Diencephalon (tissue), 1 donor: ENCODE data around the gene FOLR1. TPM values are rescaled to one million over a fixed set of nuclear protein-coding genes. Genes with fewer than 3 reads are reported as not detected.

Experiments
- total RNA-seq: library from RNA; depleted of rRNA; stranded (reverse); fragments of >200 nt; gene quantifications from one replicate; pipeline ENCODE4 v1.2.3, GENCODE V29; 2014

Gene FOLR1
- total RNA-seq, result 9.2 TPM

DNA sequence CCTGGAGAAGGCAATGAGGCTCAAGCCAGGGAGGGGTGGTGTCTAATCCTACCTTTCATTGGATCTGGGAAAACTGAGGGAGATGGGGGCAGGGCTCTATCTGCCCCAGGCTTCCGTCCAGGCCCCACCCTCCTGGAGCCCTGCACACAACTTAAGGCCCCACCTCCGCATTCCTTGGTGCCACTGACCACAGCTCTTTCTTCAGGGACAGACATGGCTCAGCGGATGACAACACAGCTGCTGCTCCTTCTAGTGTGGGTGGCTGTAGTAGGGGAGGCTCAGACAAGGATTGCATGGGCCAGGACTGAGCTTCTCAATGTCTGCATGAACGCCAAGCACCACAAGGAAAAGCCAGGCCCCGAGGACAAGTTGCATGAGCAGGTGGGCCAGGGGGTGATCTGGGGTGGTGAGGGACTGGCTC lies at the start of gene FOLR1:
FOLR1 (plus strand) TSS at position 180 of the 421 bp plus-strand sequence; CDS start at position 214, 34 bp downstream.

DNA sequence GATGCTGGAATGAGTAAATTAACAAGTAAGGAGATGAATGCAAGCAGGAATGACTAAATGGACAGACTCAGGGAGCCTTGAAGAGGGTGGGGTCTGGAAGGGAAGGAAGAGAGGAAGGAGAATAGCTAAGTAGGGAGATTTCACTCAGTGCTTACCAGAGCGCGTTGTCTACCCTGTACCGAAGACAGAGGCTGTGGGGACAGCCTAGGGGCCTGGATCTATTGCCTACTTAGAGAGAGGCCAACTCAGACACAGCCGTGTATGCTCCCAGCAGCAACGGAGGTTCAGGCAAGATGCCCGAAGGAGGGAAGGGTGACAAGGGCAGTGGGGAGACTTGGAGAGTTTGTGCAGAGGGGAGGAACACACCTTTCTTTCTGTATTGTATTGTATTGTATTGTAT lies 24.7 kb downstream of the FOLR1 start, which contains the start of gene FOLR2:
FOLR2 (plus strand) TSS at position 157 of the 400 bp plus-strand sequence. CDS start 1,791 bp downstream, outside the sequence.

DNA sequence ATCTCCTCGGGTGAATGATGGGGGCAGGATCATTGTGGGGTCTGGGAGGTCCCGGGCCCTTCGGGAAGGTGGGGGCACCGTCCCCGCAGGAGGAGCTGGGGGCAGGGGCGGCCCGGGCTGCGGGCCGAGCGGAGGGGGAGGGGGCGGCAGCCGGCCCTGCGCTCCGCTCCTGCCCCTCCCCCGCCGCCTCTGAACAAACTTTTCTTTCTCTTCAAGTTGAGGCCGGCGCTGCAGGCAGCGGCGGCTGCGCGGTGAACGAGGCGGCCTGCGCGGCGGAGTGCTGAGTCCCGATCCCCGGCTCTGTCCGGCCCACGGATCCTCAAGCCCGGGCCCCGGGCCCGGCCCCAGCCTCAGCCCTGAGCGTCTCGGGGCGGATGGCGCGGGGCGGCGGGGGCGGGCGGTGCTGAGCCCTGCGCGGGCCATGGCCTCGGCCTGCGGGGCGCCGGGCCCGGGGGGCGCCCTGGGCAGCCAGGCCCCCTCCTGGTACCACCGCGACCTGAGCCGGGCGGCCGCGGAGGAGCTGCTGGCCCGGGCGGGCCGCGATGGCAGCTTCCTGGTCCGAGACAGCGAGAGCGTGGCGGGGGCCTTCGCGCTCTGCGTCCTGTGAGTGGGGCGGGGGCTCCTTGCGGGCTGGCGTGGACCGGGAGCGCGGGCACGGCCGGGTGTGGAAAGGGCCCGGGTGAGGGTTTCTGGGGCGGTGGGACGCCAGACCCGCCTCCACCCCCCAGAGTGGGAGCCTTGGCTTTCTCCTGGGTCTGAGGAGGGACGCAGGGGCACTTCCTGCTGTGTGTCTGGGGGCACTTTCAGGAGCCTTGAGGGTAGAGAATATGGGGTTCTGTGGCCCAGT lies 32.8 kb downstream of the FOLR1 start, which contains the start of gene INPPL1:
INPPL1 (plus strand) TSS at position 204 of the 847 bp plus-strand sequence; CDS start at position 422, 218 bp downstream.

DNA sequence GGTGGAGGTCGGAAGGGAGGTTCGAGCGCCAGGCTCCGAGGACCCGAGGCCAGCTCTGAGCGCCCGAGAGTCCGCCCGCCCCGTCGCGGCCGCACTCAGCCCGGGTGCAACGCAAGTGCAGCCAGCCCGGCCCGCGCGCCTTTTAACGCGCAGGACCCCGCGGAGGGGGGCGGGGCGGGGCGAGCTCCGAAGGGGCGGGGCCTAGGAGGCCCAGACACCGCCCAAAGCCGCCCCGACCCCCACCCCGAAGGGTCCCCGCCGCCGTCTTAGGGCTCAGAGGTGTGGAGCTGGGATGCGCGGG lies 52.1 kb downstream of the FOLR1 start, which contains the start of gene PHOX2A:
PHOX2A (minus strand) TSS at position 117 of the 301 bp plus-strand sequence. CDS start 172 bp downstream, outside the sequence.

Other genes with a start within 250 kb of the FOLR1 start
- 2.8 TPM for gene IL18BP, start 193.2 kb upstream of the FOLR1 start, total RNA-seq
- 144 TPM for gene NUMA1, start 111.6 kb upstream of the FOLR1 start, total RNA-seq
- gene LRRC51, start 111.3 kb upstream of the FOLR1 start, total RNA-seq, result 18.7 TPM
- gene LAMTOR1, start 88.8 kb upstream of the FOLR1 start, total RNA-seq, result 60.0 TPM
- not detected for gene TOMT, start 86.2 kb upstream of the FOLR1 start, total RNA-seq
- gene ANAPC15, start 79.4 kb upstream of the FOLR1 start, total RNA-seq, result 15.5 TPM
- gene FOLR3, start 56.4 kb upstream of the FOLR1 start, total RNA-seq, result not detected
- 10.8 TPM for gene FOLR2, start 24.7 kb downstream of the FOLR1 start, total RNA-seq
- gene INPPL1, start 32.6 kb downstream of the FOLR1 start, total RNA-seq, result 20.5 TPM
- gene PHOX2A, start 52.0 kb downstream of the FOLR1 start, total RNA-seq, result not detected
- gene CLPB, start 242.4 kb downstream of the FOLR1 start, total RNA-seq, result 77.0 TPM